ENCODE results near the gene SFTPD. TPM values are rescaled to one million over a fixed set of nuclear protein-coding genes. Genes with fewer than 3 reads are reported as not detected.

Gene SFTPD
- total RNA-seq, 1 experiment from 2014 or later: not detected

GRCh38 chr10:79941146-79941545 lies 7.8 kb downstream of the SFTPD start:
- CTCF ChIA-PET: no interaction called here
- no peak for TF ChIP-seq EZH2 (IDR thresholded peaks at IDR 0.05; ENCODE audit: borderline replicate concordance, low read depth, low read length, poor library complexity, severe bottlenecking)
- no peak for TF ChIP-seq CTCF (conservative IDR thresholded peaks at IDR 0.05; ENCODE audit: low read depth, low read length)
- intact Hi-C loops (cut with micrococcal nuclease; ENCODE audit: unreplicated experiment): no loop called here
- Histone ChIP-seq H3K4me1 (ENCODE audit: insufficient read depth, low read length, poor library complexity, severe bottlenecking) (no peaks in the 10 kb centered on the region), H3K27ac (ENCODE audit: low read depth, low read length, poor library complexity, severe bottlenecking) (no peak overlapping the region), H3K9me3 (ENCODE audit: low read depth, low read length, poor library complexity, severe bottlenecking) (no peaks in the 10 kb centered on the region), H3K4me3 (ENCODE audit: low read depth, low read length, poor library complexity, severe bottlenecking) (no peak overlapping the region), H3K36me3 (ENCODE audit: insufficient read depth, low read length, poor library complexity, severe bottlenecking) (no peaks in the 10 kb centered on the region), H3K27me3 (replicated peaks; ENCODE audit: insufficient read depth, low read depth, low read length, poor library complexity) (peaks cover 8% of the 10 kb centered on the region)
- POLR2A ChIA-PET (ENCODE audit: low non-redundant PET): no interaction called here
- no peak for DNase-seq (ENCODE audit: low spot score)
- BruUV-seq (replicated peaks): no TSS peak

- TF ChIP-seq CTCF (conservative IDR thresholded peaks at IDR 0.05; ENCODE audit: low read depth, low read length) (no peak), EZH2 (IDR thresholded peaks at IDR 0.05; ENCODE audit: borderline replicate concordance, low read depth, low read length, poor library complexity, severe bottlenecking) (no peak)
- Histone ChIP-seq H3K36me3 (ENCODE audit: insufficient read depth, low read length, poor library complexity, severe bottlenecking) (no peaks in the 10 kb centered on the region), H3K4me1 (ENCODE audit: insufficient read depth, low read length, poor library complexity, severe bottlenecking) (no peaks in the 10 kb centered on the region), H3K4me3 (ENCODE audit: low read depth, low read length, poor library complexity, severe bottlenecking) (no peak overlapping the region), H3K27ac (ENCODE audit: low read depth, low read length, poor library complexity, severe bottlenecking) (no peak overlapping the region), H3K9me3 (ENCODE audit: low read depth, low read length, poor library complexity, severe bottlenecking) (no peaks in the 10 kb centered on the region), H3K27me3 (replicated peaks; ENCODE audit: insufficient read depth, low read depth, low read length, poor library complexity) (peaks cover 6% of the 10 kb centered on the region)
- intact Hi-C loops (cut with micrococcal nuclease; ENCODE audit: unreplicated experiment): no loop called here
- ChIA-PET CTCF (no interaction called here), POLR2A (ENCODE audit: low non-redundant PET) (no interaction called here)
- DNase-seq (ENCODE audit: low spot score): no peak
- no TSS peak for BruUV-seq (replicated peaks)
These were observed 8.5 kb downstream of the SFTPD start for GRCh38 chr10:79940431-79940830.

DNA sequence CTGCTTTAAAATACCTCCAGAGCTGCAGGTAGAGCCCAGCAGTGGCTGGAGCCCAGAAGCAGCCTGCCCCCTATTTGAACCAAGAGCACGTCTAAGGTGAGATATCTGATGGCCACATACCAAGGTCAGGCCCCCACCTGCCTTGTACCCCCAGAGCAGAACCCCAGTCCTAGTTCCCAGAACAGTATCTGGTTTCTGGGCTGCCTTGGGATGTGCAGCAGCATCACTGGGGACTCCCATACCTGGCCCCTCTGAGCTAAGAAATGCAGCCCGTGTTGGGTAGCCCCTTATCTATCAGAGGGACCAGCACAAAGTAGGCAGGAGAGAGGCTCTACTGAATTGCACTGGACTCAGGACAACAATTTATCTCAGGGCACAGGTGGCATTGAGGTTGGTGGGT lies 8.9 kb downstream of the SFTPD start:
- no peak overlapping the region for H3K4me3 ChIP-seq (ENCODE audit: low read depth, low read length, poor library complexity, severe bottlenecking)
- ChIA-PET POLR2A (ENCODE audit: low non-redundant PET) (no interaction called here), CTCF (no interaction called here)
- no peaks in the 10 kb centered on the region for H3K4me1 ChIP-seq (ENCODE audit: insufficient read depth, low read length, poor library complexity, severe bottlenecking)
- H3K27ac ChIP-seq (ENCODE audit: low read depth, low read length, poor library complexity, severe bottlenecking): no peak overlapping the region
- no peak for DNase-seq (ENCODE audit: low spot score)
- no TSS peak for BruUV-seq (replicated peaks)
- H3K27me3 ChIP-seq (replicated peaks; ENCODE audit: insufficient read depth, low read depth, low read length, poor library complexity): peaks cover 4% of the 10 kb centered on the region
- H3K9me3 ChIP-seq (ENCODE audit: low read depth, low read length, poor library complexity, severe bottlenecking): no peaks in the 10 kb centered on the region
- intact Hi-C loops (cut with micrococcal nuclease; ENCODE audit: unreplicated experiment): loop anchor here (5.0 kb wide), 1 partner anchor 47 kb away; no protein-coding TSS in a partner anchor
- no peak for TF ChIP-seq CTCF (conservative IDR thresholded peaks at IDR 0.05; ENCODE audit: low read depth, low read length)
- no peak for TF ChIP-seq EZH2 (IDR thresholded peaks at IDR 0.05; ENCODE audit: borderline replicate concordance, low read depth, low read length, poor library complexity, severe bottlenecking)
- no peaks in the 10 kb centered on the region for H3K36me3 ChIP-seq (ENCODE audit: insufficient read depth, low read length, poor library complexity, severe bottlenecking)

Measured in A673 (cell line).